Fibroblast of lung (primary cell): ENCODE measurements around the gene XPNPEP3. TPM values are rescaled to one million over a fixed set of nuclear protein-coding genes. Genes with fewer than 3 reads are reported as not detected.

ENCODE experiments used
- DNase-seq, 2 donors: peaks; one replicate each; pipeline versions ENCODE4 v3.0.0 to v3.0.0-alpha.2; 2010; ENCODE audit warnings: low read depth in 2 of 2
- H2AFZ ChIP-seq: 2 replicates; pipeline ENCODE4 v1.5.1; 2012; ENCODE audit warnings: low read length, control low read depth, inconsistent platforms
- H3K27ac ChIP-seq: 2 replicates; pipeline ENCODE4 v1.5.1; 2011; ENCODE audit warnings: low read length, control low read depth; ENCODE audit not compliant: insufficient read depth
- H3K27me3 ChIP-seq: 2 replicates; pipeline ENCODE4 v1.5.1; 2011; ENCODE audit warnings: mild to moderate bottlenecking, low read length; ENCODE audit not compliant: control insufficient read depth, insufficient read depth
- H3K36me3 ChIP-seq: 2 replicates; pipeline ENCODE4 v1.5.1; 2011; ENCODE audit warnings: low read length; ENCODE audit not compliant: control insufficient read depth, insufficient read depth
- H3K4me1 ChIP-seq: 2 replicates; pipeline ENCODE4 v1.5.1; 2011; ENCODE audit warnings: low read length; ENCODE audit not compliant: control insufficient read depth, insufficient read depth; ENCODE audit errors: extremely low read depth
- H3K4me2 ChIP-seq: 2 replicates; pipeline ENCODE4 v1.5.1; 2011; ENCODE audit warnings: low read length, control low read depth; ENCODE audit not compliant: insufficient read depth; ENCODE audit errors: extremely low read depth
- H3K4me3 ChIP-seq, 4 experiments: fragments of 200-600 bp in 1 of 4; sonication (generic) in 1 of 4; replicated peaks in 1 of 4; 2 replicates each; pipeline ENCODE4 v1.5.1; 2011 to 2016; ENCODE audit warnings: low read length in 4 of 4, low read depth in 3 of 4, mild to moderate bottlenecking in 3 of 4, control low read depth in 2 of 4, inconsistent platforms in 1 of 4, mixed read lengths in 1 of 4; ENCODE audit not compliant: insufficient read depth in 1 of 4; ENCODE audit errors: control extremely low read depth in 1 of 4
- H3K79me2 ChIP-seq: 2 replicates; pipeline ENCODE4 v1.5.1; 2012; ENCODE audit warnings: mild to moderate bottlenecking, low read length, inconsistent platforms; ENCODE audit not compliant: control insufficient read depth, insufficient read depth
- H3K9ac ChIP-seq: 2 replicates; pipeline ENCODE4 v1.5.1; 2011; ENCODE audit warnings: mild to moderate bottlenecking, low read length, control low read depth; ENCODE audit not compliant: insufficient read depth
- H3K9me3 ChIP-seq: 2 replicates; pipeline ENCODE4 v1.5.1; 2012; ENCODE audit warnings: low read depth, low read length; ENCODE audit not compliant: control insufficient read depth, insufficient read depth
- H4K20me1 ChIP-seq: 2 replicates; pipeline ENCODE4 v1.5.1; 2011; ENCODE audit warnings: low read length; ENCODE audit not compliant: control insufficient read depth, insufficient read depth; ENCODE audit errors: extremely low read depth
- EZH2 ChIP-seq: IDR thresholded peaks from 2 replicates; pipeline ENCODE4 v1.5.1; 2012; ENCODE audit warnings: low read length, control low read depth, mild to moderate bottlenecking; ENCODE audit errors: missing control alignments
- polyA plus RNA-seq, 2 donors: library from polyadenylated mRNA; depleted of rRNA in 1 of 2; stranded (reverse) in 1 of 2; unstranded in 1 of 2; fragments of >200 nt; gene quantifications; 2 replicates each; pipeline ENCODE4 v1.2.1, GENCODE V29; 2011 to 2012; ENCODE audit warnings: missing spikeins in 1 of 2
- total RNA-seq: library from RNA; depleted of rRNA; stranded (reverse); fragments of >200 nt; gene quantifications from 2 replicates; pipeline ENCODE4 v1.2.1, GENCODE V29; 2014
- TF ChIP-seq, protein P1 (sequence below), 2 donors: IDR thresholded peaks in 1 of 2; conservative IDR thresholded peaks in 1 of 2; 1 replicate in 1 of 2; 2 replicates in 1 of 2; pipeline ENCODE4 v1.5.1; 2011 to 2012; ENCODE audit warnings: low read length in 2 of 2, control low read depth in 1 of 2, inconsistent platforms in 1 of 2, low read depth in 1 of 2, mild to moderate bottlenecking in 1 of 2

XPNPEP3 gene
- total and polyA plus RNA-seq, 2 donors (not counting 1 experiment from before 2014, with no cell fraction given), result 9.1 to 15.2 TPM

DNA sequence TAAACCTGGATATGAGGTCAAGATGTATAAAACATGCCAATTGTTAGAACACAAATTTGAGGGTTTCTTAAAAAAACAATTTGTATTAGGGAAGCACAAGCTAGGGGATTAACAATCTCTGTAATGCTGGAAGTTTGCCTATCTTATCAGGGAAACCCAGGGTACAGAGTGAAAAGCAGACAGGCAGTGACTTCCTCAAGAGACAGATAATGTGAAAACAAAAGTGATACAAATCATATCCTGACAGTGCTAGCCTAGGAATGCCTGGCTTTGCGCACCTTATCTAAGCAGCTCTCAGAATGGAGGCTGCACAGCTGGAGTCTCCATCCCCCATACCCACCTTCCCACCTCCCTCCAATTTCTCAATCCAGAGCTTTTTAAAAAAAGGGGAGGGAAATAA, 71.7 kb downstream of the XPNPEP3 start:
- H3K27me3 ChIP-seq, result no peaks in the 10 kb centered on the region
- no peak overlapping the region for H3K27ac ChIP-seq
- H3K79me2 ChIP-seq, result no peaks in the 10 kb centered on the region
- H2AFZ ChIP-seq, result no peak overlapping the region
- H4K20me1 ChIP-seq, result no peaks in the 10 kb centered on the region
- H3K36me3 ChIP-seq, result peaks cover 5% of the 10 kb centered on the region
- TF ChIP-seq EZH2, result no peak
- TF ChIP-seq, protein P1, sequence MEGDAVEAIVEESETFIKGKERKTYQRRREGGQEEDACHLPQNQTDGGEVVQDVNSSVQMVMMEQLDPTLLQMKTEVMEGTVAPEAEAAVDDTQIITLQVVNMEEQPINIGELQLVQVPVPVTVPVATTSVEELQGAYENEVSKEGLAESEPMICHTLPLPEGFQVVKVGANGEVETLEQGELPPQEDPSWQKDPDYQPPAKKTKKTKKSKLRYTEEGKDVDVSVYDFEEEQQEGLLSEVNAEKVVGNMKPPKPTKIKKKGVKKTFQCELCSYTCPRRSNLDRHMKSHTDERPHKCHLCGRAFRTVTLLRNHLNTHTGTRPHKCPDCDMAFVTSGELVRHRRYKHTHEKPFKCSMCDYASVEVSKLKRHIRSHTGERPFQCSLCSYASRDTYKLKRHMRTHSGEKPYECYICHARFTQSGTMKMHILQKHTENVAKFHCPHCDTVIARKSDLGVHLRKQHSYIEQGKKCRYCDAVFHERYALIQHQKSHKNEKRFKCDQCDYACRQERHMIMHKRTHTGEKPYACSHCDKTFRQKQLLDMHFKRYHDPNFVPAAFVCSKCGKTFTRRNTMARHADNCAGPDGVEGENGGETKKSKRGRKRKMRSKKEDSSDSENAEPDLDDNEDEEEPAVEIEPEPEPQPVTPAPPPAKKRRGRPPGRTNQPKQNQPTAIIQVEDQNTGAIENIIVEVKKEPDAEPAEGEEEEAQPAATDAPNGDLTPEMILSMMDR (conservative IDR thresholded peaks at IDR 0.05 in 1 of 2, IDR thresholded peaks at IDR 0.05 in 1 of 2; ENCODE audit: low read depth in 1 of 2, low read length in 2 of 2), result no peak
- DNase-seq, result no peak
- no peaks in the 10 kb centered on the region for H3K4me1 ChIP-seq
- H3K9ac ChIP-seq, result no peak overlapping the region
- no peak overlapping the region for H3K4me2 ChIP-seq
- H3K4me3 ChIP-seq, result no peak overlapping the region
- H3K9me3 ChIP-seq, result no peaks in the 10 kb centered on the region

DNA sequence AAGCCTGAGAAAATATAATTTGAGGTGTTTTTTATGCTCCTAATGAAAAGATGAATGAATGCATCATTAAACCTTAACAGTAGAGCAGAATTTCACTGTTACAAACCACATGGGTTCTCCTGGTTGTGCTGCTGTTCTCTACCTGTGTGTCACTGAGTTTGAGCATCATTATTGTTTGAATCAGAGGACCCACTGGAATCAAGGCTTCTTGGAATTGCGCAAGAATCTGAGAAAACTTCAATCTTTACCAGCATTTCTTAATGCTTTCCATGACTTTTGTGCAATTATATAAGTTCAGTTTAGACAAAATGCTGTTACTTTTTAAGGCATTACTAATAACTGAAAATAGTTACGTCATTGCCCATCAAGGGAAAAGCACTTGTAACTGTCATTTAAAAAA, 75.4 kb downstream of the XPNPEP3 start:
- H3K9me3 ChIP-seq, result no peaks in the 10 kb centered on the region
- no peak for TF ChIP-seq EZH2
- TF ChIP-seq, protein P1 (conservative IDR thresholded peaks at IDR 0.05 in 1 of 2, IDR thresholded peaks at IDR 0.05 in 1 of 2; ENCODE audit: low read depth in 1 of 2, low read length in 2 of 2), result no peak
- H2AFZ ChIP-seq, result no peak overlapping the region
- H4K20me1 ChIP-seq, result no peaks in the 10 kb centered on the region
- H3K9ac ChIP-seq, result no peak overlapping the region
- H3K4me1 ChIP-seq, result no peaks in the 10 kb centered on the region
- no peak overlapping the region for H3K27ac ChIP-seq
- DNase-seq, result no peak
- H3K4me3 ChIP-seq, result no peak overlapping the region
- H3K36me3 ChIP-seq, result no peaks in the 10 kb centered on the region
- no peak overlapping the region for H3K4me2 ChIP-seq
- no peaks in the 10 kb centered on the region for H3K79me2 ChIP-seq
- no peaks in the 10 kb centered on the region for H3K27me3 ChIP-seq

DNA sequence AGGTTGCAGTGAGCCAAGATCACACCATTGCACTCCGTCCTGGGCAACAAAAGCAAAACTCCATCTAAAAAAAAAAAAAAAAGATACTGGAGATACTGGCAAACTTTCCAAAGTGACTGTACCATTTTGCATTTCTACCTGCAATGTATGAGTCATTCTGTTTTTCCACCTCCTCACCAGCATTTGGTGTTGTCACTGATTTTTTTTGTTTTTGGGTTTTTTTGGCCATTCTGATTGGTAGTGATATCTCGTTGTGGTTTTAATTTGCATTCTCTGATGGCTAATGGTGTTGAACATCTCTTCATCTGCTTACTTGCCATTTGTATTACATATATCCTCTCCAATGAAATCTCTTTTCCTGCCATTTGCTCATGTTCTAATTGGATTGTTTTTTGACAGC, 82.3 kb downstream of the XPNPEP3 start:
- Histone ChIP-seq H3K9ac (no peak overlapping the region), H3K4me1 (no peaks in the 10 kb centered on the region), H4K20me1 (no peaks in the 10 kb centered on the region), H3K36me3 (no peaks in the 10 kb centered on the region), H2AFZ (no peak overlapping the region), H3K4me3 (no peak overlapping the region), H3K27ac (no peak overlapping the region), H3K9me3 (no peaks in the 10 kb centered on the region), H3K4me2 (no peak overlapping the region), H3K27me3 (no peaks in the 10 kb centered on the region), H3K79me2 (no peaks in the 10 kb centered on the region)
- TF ChIP-seq, protein P1 (conservative IDR thresholded peaks at IDR 0.05 in 1 of 2, IDR thresholded peaks at IDR 0.05 in 1 of 2; ENCODE audit: low read depth in 1 of 2, low read length in 2 of 2), result no peak
- no peak for DNase-seq
